GM12878 (cell line): Measurements from ENCODE around the gene MYOM3.

Source experiments
- HDGF ChIP-seq: fragments of 450-650 bp; IDR thresholded peaks from 2 replicates; pipeline ENCODE4 v1.6.1; 2016; ENCODE audit warnings: antibody characterized with exemption
- POLR2A ChIP-seq: IDR thresholded peaks from 2 replicates; pipeline ENCODE4 v1.6.1; 2011; ENCODE audit warnings: low read depth, mild to moderate bottlenecking, low read length
- TF ChIP-seq, protein P1 (sequence below): fragments of 450-650 bp; IDR thresholded peaks from 2 replicates; pipeline ENCODE4 v1.6.1; 2017; ENCODE audit warnings: mild to moderate bottlenecking, moderate library complexity

DNA sequence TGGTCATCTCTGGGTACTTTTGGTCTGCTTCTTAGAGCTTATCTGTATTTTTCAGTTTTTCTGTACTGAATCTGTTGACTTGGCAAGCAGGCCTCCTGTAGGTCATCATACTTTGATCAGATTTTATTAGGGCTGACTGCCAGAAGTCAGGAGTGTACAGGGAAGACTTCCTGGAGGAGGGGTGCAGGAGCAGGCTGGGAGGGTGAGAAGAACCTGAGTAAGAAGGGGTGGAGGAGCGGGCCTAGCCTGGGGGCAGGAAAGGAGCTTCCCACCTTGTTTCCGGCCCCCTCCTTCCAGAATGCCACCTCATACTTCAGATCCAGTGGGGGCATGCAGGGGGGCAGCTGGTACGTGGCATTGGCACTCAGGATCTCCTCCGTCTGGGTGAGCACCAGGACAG, 49.3 kb upstream of the MYOM3 start:
- TF ChIP-seq, protein P1, sequence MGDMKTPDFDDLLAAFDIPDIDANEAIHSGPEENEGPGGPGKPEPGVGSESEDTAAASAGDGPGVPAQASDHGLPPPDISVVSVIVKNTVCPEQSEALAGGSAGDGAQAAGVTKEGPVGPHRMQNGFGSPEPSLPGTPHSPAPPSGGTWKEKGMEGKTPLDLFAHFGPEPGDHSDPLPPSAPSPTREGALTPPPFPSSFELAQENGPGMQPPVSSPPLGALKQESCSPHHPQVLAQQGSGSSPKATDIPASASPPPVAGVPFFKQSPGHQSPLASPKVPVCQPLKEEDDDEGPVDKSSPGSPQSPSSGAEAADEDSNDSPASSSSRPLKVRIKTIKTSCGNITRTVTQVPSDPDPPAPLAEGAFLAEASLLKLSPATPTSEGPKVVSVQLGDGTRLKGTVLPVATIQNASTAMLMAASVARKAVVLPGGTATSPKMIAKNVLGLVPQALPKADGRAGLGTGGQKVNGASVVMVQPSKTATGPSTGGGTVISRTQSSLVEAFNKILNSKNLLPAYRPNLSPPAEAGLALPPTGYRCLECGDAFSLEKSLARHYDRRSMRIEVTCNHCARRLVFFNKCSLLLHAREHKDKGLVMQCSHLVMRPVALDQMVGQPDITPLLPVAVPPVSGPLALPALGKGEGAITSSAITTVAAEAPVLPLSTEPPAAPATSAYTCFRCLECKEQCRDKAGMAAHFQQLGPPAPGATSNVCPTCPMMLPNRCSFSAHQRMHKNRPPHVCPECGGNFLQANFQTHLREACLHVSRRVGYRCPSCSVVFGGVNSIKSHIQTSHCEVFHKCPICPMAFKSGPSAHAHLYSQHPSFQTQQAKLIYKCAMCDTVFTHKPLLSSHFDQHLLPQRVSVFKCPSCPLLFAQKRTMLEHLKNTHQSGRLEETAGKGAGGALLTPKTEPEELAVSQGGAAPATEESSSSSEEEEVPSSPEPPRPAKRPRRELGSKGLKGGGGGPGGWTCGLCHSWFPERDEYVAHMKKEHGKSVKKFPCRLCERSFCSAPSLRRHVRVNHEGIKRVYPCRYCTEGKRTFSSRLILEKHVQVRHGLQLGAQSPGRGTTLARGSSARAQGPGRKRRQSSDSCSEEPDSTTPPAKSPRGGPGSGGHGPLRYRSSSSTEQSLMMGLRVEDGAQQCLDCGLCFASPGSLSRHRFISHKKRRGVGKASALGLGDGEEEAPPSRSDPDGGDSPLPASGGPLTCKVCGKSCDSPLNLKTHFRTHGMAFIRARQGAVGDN = no peak
- TF ChIP-seq POLR2A = no peak
- TF ChIP-seq HDGF = no peak
